ENCODE results near the gene PARD6B. TPM values are rescaled to one million over a fixed set of nuclear protein-coding genes. Genes with fewer than 3 reads are reported as not detected.

Gene PARD6B
- total and polyA plus RNA-seq, 2 of the 13 experiments (the other 11 are each of a cell fraction or from before 2014, with no cell fraction given) = 6.9 to 22.2 TPM

DNA sequence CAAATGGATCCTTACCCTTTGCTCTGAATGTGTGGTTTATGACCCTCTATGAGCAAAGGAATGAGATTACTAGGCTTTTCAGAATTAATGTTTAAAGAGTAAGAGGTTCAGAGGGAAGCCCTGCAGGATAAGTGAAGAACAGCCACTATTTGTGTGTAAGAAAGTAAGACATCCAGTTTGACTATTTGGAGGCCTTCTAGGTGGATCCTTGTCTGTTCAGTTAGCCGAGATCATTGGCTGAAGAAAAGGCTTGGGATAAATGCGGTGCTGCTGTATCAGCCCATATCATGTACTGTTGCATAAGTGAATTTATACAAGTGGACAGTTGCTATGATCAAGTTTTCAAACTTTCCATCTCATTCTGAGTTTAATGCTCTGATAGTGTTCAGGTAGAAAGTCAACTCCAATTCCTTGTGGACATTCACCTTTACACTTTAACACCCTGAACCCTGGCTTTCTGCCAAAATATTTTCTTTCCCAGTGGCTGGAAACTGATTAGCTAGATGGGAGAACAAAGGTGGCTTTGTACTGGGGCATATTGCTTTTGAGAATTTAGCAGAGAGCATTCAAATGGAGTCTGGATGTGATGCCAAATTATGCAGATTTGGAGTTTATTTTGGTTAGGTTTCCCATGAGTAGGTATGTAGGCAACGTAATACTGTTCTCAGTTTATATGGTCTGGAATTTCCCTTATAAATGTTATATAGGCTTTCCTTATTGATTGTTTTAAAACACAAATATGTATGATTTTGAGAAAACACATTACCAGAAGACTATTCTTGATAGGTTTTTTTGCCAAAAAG is 15.0 kb downstream of the PARD6B start (continued):
- no peak for TF ChIP-seq SOX6 (IDR thresholded peaks at IDR 0.05)
- TF ChIP-seq SOX6 (CRISPR knock-in tag; IDR thresholded peaks at IDR 0.05) = peak; percentile 92
- no peak for TF ChIP-seq ZSCAN12 (CRISPR knock-in tag; IDR thresholded peaks at IDR 0.05)
- TF ChIP-seq DNMT3B (CRISPR knock-in tag; conservative IDR thresholded peaks at IDR 0.05) = 0 out of 2 replicates have a peak, but pooled peaks have one; percentile 64
- TF ChIP-seq, protein P1, sequence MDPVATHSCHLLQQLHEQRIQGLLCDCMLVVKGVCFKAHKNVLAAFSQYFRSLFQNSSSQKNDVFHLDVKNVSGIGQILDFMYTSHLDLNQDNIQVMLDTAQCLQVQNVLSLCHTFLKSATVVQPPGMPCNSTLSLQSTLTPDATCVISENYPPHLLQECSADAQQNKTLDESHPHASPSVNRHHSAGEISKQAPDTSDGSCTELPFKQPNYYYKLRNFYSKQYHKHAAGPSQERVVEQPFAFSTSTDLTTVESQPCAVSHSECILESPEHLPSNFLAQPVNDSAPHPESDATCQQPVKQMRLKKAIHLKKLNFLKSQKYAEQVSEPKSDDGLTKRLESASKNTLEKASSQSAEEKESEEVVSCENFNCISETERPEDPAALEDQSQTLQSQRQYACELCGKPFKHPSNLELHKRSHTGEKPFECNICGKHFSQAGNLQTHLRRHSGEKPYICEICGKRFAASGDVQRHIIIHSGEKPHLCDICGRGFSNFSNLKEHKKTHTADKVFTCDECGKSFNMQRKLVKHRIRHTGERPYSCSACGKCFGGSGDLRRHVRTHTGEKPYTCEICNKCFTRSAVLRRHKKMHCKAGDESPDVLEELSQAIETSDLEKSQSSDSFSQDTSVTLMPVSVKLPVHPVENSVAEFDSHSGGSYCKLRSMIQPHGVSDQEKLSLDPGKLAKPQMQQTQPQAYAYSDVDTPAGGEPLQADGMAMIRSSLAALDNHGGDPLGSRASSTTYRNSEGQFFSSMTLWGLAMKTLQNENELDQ (CRISPR knock-in tag; IDR thresholded peaks at IDR 0.05; ENCODE audit: borderline replicate concordance) = no peak
- TF ChIP-seq TAF1 (CRISPR knock-in tag; IDR thresholded peaks at IDR 0.05) = no peak
- TF ChIP-seq ZNF577 (CRISPR knock-in tag; IDR thresholded peaks at IDR 0.05; ENCODE audit: borderline replicate concordance, low read depth) = no peak
- TF ChIP-seq ZNF556 (CRISPR knock-in tag; IDR thresholded peaks at IDR 0.05; ENCODE audit: borderline replicate concordance) = peak; percentile 19; the same call in 1 of the 2 replicates
- TF ChIP-seq, protein P2, sequence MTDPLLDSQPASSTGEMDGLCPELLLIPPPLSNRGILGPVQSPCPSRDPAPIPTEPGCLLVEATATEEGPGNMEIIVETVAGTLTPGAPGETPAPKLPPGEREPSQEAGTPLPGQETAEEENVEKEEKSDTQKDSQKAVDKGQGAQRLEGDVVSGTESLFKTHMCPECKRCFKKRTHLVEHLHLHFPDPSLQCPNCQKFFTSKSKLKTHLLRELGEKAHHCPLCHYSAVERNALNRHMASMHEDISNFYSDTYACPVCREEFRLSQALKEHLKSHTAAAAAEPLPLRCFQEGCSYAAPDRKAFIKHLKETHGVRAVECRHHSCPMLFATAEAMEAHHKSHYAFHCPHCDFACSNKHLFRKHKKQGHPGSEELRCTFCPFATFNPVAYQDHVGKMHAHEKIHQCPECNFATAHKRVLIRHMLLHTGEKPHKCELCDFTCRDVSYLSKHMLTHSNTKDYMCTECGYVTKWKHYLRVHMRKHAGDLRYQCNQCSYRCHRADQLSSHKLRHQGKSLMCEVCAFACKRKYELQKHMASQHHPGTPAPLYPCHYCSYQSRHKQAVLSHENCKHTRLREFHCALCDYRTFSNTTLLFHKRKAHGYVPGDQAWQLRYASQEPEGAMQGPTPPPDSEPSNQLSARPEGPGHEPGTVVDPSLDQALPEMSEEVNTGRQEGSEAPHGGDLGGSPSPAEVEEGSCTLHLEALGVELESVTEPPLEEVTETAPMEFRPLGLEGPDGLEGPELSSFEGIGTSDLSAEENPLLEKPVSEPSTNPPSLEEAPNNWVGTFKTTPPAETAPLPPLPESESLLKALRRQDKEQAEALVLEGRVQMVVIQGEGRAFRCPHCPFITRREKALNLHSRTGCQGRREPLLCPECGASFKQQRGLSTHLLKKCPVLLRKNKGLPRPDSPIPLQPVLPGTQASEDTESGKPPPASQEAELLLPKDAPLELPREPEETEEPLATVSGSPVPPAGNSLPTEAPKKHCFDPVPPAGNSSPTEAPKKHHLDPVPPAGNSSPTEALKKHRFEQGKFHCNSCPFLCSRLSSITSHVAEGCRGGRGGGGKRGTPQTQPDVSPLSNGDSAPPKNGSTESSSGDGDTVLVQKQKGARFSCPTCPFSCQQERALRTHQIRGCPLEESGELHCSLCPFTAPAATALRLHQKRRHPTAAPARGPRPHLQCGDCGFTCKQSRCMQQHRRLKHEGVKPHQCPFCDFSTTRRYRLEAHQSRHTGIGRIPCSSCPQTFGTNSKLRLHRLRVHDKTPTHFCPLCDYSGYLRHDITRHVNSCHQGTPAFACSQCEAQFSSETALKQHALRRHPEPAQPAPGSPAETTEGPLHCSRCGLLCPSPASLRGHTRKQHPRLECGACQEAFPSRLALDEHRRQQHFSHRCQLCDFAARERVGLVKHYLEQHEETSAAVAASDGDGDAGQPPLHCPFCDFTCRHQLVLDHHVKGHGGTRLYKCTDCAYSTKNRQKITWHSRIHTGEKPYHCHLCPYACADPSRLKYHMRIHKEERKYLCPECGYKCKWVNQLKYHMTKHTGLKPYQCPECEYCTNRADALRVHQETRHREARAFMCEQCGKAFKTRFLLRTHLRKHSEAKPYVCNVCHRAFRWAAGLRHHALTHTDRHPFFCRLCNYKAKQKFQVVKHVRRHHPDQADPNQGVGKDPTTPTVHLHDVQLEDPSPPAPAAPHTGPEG (CRISPR knock-in tag; IDR thresholded peaks at IDR 0.05) = no peak
- TF ChIP-seq ZNF263 (CRISPR knock-in tag; IDR thresholded peaks at IDR 0.05) = no peak
- peak; percentile 36; the same call in 1 of the 2 replicates for TF ChIP-seq CHD2 (IDR thresholded peaks at IDR 0.05; ENCODE audit: low read depth, low read length)
- no peak for TF ChIP-seq ZNF354B (CRISPR knock-in tag; IDR thresholded peaks at IDR 0.05)
- peak; percentile 89 for TF ChIP-seq SAP130 (CRISPR knock-in tag; IDR thresholded peaks at IDR 0.05; ENCODE audit: low read depth)
- TF ChIP-seq MED13 (CRISPR knock-in tag; IDR thresholded peaks at IDR 0.05) = 0 out of 2 replicates have a peak, but pooled peaks have one; percentile 25
- TF ChIP-seq, protein P3, sequence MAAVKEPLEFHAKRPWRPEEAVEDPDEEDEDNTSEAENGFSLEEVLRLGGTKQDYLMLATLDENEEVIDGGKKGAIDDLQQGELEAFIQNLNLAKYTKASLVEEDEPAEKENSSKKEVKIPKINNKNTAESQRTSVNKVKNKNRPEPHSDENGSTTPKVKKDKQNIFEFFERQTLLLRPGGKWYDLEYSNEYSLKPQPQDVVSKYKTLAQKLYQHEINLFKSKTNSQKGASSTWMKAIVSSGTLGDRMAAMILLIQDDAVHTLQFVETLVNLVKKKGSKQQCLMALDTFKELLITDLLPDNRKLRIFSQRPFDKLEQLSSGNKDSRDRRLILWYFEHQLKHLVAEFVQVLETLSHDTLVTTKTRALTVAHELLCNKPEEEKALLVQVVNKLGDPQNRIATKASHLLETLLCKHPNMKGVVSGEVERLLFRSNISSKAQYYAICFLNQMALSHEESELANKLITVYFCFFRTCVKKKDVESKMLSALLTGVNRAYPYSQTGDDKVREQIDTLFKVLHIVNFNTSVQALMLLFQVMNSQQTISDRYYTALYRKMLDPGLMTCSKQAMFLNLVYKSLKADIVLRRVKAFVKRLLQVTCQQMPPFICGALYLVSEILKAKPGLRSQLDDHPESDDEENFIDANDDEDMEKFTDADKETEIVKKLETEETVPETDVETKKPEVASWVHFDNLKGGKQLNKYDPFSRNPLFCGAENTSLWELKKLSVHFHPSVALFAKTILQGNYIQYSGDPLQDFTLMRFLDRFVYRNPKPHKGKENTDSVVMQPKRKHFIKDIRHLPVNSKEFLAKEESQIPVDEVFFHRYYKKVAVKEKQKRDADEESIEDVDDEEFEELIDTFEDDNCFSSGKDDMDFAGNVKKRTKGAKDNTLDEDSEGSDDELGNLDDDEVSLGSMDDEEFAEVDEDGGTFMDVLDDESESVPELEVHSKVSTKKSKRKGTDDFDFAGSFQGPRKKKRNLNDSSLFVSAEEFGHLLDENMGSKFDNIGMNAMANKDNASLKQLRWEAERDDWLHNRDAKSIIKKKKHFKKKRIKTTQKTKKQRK (IDR thresholded peaks at IDR 0.05; ENCODE audit: low read length) = no peak
- TF ChIP-seq ZNF207 (IDR thresholded peaks at IDR 0.05; ENCODE audit: borderline replicate concordance) = no peak
- no peak for TF ChIP-seq MEIS2 (CRISPR knock-in tag; IDR thresholded peaks at IDR 0.05)
- peak; percentile 78 for TF ChIP-seq SMAD3 (CRISPR knock-in tag; IDR thresholded peaks at IDR 0.05)
- peak; percentile 83 for TF ChIP-seq HOXD1 (CRISPR knock-in tag; IDR thresholded peaks at IDR 0.05)

Measured in HepG2 (cell line).